Neuronal stem cell (in vitro differentiated cells): ENCODE data around the gene MECP2.

Source experiments
- DNase-seq: peaks from one replicate; pipeline ENCODE4 v3.0.0-alpha.2; 2013; ENCODE audit warnings: low spot score
- H2AFZ ChIP-seq: one replicate; pipeline ENCODE4 v1.6.1; 2013; ENCODE audit warnings: mild to moderate bottlenecking, low read length, inconsistent platforms
- H2AK5ac ChIP-seq: 2 replicates; pipeline ENCODE4 v1.6.1; 2013; ENCODE audit warnings: low read depth, mild to moderate bottlenecking, inconsistent platforms, low read length, moderate library complexity, mixed read lengths
- H2BK120ac ChIP-seq: 2 replicates; pipeline ENCODE4 v1.6.1; 2013; ENCODE audit warnings: low read depth, mild to moderate bottlenecking, inconsistent platforms, low read length, moderate library complexity, mixed read lengths
- H2BK12ac ChIP-seq: one replicate; pipeline ENCODE4 v1.6.1; 2013; ENCODE audit warnings: low read length, inconsistent platforms
- H2BK15ac ChIP-seq: 2 replicates; pipeline ENCODE4 v1.6.1; 2013; ENCODE audit warnings: mild to moderate bottlenecking, low read length, inconsistent platforms, mixed read lengths
- H2BK5ac ChIP-seq: one replicate; pipeline ENCODE4 v1.6.1; 2013; ENCODE audit warnings: inconsistent platforms, mild to moderate bottlenecking, low read length, moderate library complexity
- H3K14ac ChIP-seq: one replicate; pipeline ENCODE4 v1.6.1; 2013; ENCODE audit warnings: low read length, inconsistent platforms
- H3K18ac ChIP-seq: 2 replicates; pipeline ENCODE4 v1.6.1; 2013; ENCODE audit warnings: low read length, inconsistent platforms
- H3K23ac ChIP-seq: 2 replicates; pipeline ENCODE4 v1.6.1; 2013; ENCODE audit warnings: low read depth, mild to moderate bottlenecking, mixed read lengths, low read length, inconsistent platforms; ENCODE audit not compliant: poor library complexity
- H3K27ac ChIP-seq: replicated peaks from 3 replicates; pipeline ENCODE4 v1.5.1; 2013; ENCODE audit warnings: low read length, inconsistent platforms
- H3K27me3 ChIP-seq, 3 experiments: 2 replicates each; pipeline ENCODE4 v1.6.1; 2013; ENCODE audit warnings: low read length in 3 of 3, mild to moderate bottlenecking in 2 of 3, inconsistent platforms in 1 of 3, low read depth in 1 of 3, mixed read lengths in 1 of 3, moderate library complexity in 1 of 3; ENCODE audit not compliant: control insufficient read depth in 3 of 3, insufficient read depth in 3 of 3
- H3K36me3 ChIP-seq, 2 donors: replicated peaks in 1 of 2; 2 replicates each; pipeline ENCODE4 v1.6.1; 2013; ENCODE audit warnings: low read length in 2 of 2; ENCODE audit not compliant: control insufficient read depth in 2 of 2, insufficient read depth in 2 of 2
- H3K4ac ChIP-seq: 2 replicates; pipeline ENCODE4 v1.6.1; 2013; ENCODE audit warnings: inconsistent platforms, mild to moderate bottlenecking, low read length, moderate library complexity
- H3K4me1 ChIP-seq, 2 donors: 1 replicate in 1 of 2; 2 replicates in 1 of 2; pipeline ENCODE4 v1.6.1; 2013; ENCODE audit warnings: low read length in 2 of 2, low read depth in 1 of 2; ENCODE audit not compliant: control insufficient read depth in 2 of 2, insufficient read depth in 1 of 2
- H3K4me2 ChIP-seq: one replicate; pipeline ENCODE4 v1.6.1; 2013; ENCODE audit warnings: mild to moderate bottlenecking, low read length, inconsistent platforms; ENCODE audit not compliant: insufficient read depth, poor library complexity, severe bottlenecking
- H3K4me3 ChIP-seq, 2 donors: 2 replicates each; pipeline ENCODE4 v1.5.1; 2013; ENCODE audit warnings: low read length in 2 of 2, mild to moderate bottlenecking in 2 of 2, inconsistent platforms in 1 of 2, moderate library complexity in 1 of 2
- H3K79me1 ChIP-seq: one replicate; pipeline ENCODE4 v1.6.1; 2013; ENCODE audit warnings: low read depth, mild to moderate bottlenecking, inconsistent platforms, low read length, moderate library complexity
- H3K9ac ChIP-seq: one replicate; pipeline ENCODE4 v1.6.1; 2013; ENCODE audit warnings: mild to moderate bottlenecking, low read depth, low read length, inconsistent platforms; ENCODE audit not compliant: poor library complexity
- H3K9me3 ChIP-seq, 2 donors: replicated peaks in 1 of 2; 2 replicates each; pipeline versions ENCODE3 to v1.6.1; 2013; ENCODE audit warnings: low read length in 2 of 2, mild to moderate bottlenecking in 2 of 2, inconsistent platforms in 1 of 2, low read depth in 1 of 2, mixed read lengths in 1 of 2, moderate library complexity in 1 of 2; ENCODE audit not compliant: control insufficient read depth in 2 of 2, insufficient read depth in 1 of 2
- H4K8ac ChIP-seq: one replicate; pipeline ENCODE4 v1.6.1; 2013; ENCODE audit warnings: low read depth, mild to moderate bottlenecking, inconsistent platforms, low read length, moderate library complexity
- H4K91ac ChIP-seq: one replicate; pipeline ENCODE4 v1.6.1; 2013; ENCODE audit warnings: low read length, low read depth, mild to moderate bottlenecking, inconsistent platforms; ENCODE audit not compliant: poor library complexity
- WGBS, 2 donors: extraction: QIAGEN DNeasy Blood & Tissue Kit; methylation state at CpG; one replicate each; pipeline ENCODE4 v1.1.7; 2013; ENCODE audit warnings: missing lambda C conversion rate in 2 of 2, mixed read lengths in 1 of 2; ENCODE audit not compliant: insufficient read length in 2 of 2, insufficient replicate concordance in 1 of 2; ENCODE audit errors: extremely low coverage in 2 of 2; 5-methylcytosine and 5-hydroxymethylcytosine counted together

Gene MECP2

GRCh38 chrX:154013001-154013421 is 84.5 kb downstream of the MECP2 start:
- no peak overlapping the region for H3K4me2 ChIP-seq
- H3K36me3 ChIP-seq: peaks cover 4 to 55% of the 10 kb centered on the region in 2 donors
- no peak overlapping the region for H2BK120ac ChIP-seq
- DNase-seq: no peak
- no peaks in the 10 kb centered on the region for H3K9me3 ChIP-seq
- no peak overlapping the region for H2BK15ac ChIP-seq
- H2AFZ ChIP-seq: no peak overlapping the region
- no peak overlapping the region for H3K18ac ChIP-seq
- no peak overlapping the region for H3K14ac ChIP-seq
- no peaks in the 10 kb centered on the region for H3K4me1 ChIP-seq
- no peak overlapping the region for H2BK5ac ChIP-seq
- H4K8ac ChIP-seq: no peak overlapping the region
- no peak overlapping the region for H3K9ac ChIP-seq
- no peak overlapping the region for H3K23ac ChIP-seq
- H3K4ac ChIP-seq: no peak overlapping the region
- H3K27ac ChIP-seq: no peak overlapping the region
- H2AK5ac ChIP-seq: no peak overlapping the region
- H3K4me3 ChIP-seq: no peak overlapping the region
- no CpG with 5 or more reads among the region's 17 CpGs for WGBS, 2 donors
- H3K27me3 ChIP-seq: peaks cover 0 to 24% (median 0%) of the 10 kb centered on the region in 3 experiments
- H4K91ac ChIP-seq: no peak overlapping the region
- peaks cover 4% of the 10 kb centered on the region for H3K79me1 ChIP-seq
- H2BK12ac ChIP-seq: no peak overlapping the region

- H3K9me3 ChIP-seq: no peaks in the 10 kb centered on the region
- H3K4ac ChIP-seq: no peak overlapping the region
- H3K27me3 ChIP-seq: peaks cover 0 to 26% (median 0%) of the 10 kb centered on the region in 3 experiments
- no peak overlapping the region for H2AK5ac ChIP-seq
- H3K27ac ChIP-seq: no peak overlapping the region
- WGBS, 2 donors: no CpG with 5 or more reads among the region's 17 CpGs
- H3K18ac ChIP-seq: no peak overlapping the region
- H3K14ac ChIP-seq: no peak overlapping the region
- H2BK15ac ChIP-seq: no peak overlapping the region
- no peak overlapping the region for H3K23ac ChIP-seq
- H3K4me1 ChIP-seq: no peaks in the 10 kb centered on the region
- H3K79me1 ChIP-seq: peaks cover 2% of the 10 kb centered on the region
- H2BK5ac ChIP-seq: no peak overlapping the region
- H3K4me2 ChIP-seq: no peak overlapping the region
- no peak overlapping the region for H3K4me3 ChIP-seq
- H2BK12ac ChIP-seq: no peak overlapping the region
- H4K91ac ChIP-seq: no peak overlapping the region
- no peak overlapping the region for H4K8ac ChIP-seq
- H2AFZ ChIP-seq: no peak overlapping the region
- H2BK120ac ChIP-seq: no peak overlapping the region
- DNase-seq: no peak
- peaks cover 4 to 51% of the 10 kb centered on the region in 2 donors for H3K36me3 ChIP-seq
- H3K9ac ChIP-seq: peak overlapping the region; percentile 21
These were observed 85.1 kb downstream of the MECP2 start for GRCh38 chrX:154012336-154012991.

GRCh38 chrX:154011376-154012335 is 85.9 kb downstream of the MECP2 start:
- H3K4me1 ChIP-seq: no peaks in the 10 kb centered on the region
- H2BK5ac ChIP-seq: no peak overlapping the region
- peaks cover 2% of the 10 kb centered on the region for H3K79me1 ChIP-seq
- H4K8ac ChIP-seq: no peak overlapping the region
- H3K27me3 ChIP-seq: peaks cover 0 to 29% (median 0%) of the 10 kb centered on the region in 3 experiments
- no peak overlapping the region for H4K91ac ChIP-seq
- H3K4ac ChIP-seq: no peak overlapping the region
- no peak overlapping the region for H2BK15ac ChIP-seq
- H3K18ac ChIP-seq: no peak overlapping the region
- no peak overlapping the region for H3K23ac ChIP-seq
- no peak overlapping the region for H2BK120ac ChIP-seq
- no peak overlapping the region for H2AK5ac ChIP-seq
- H3K27ac ChIP-seq: no peak overlapping the region
- DNase-seq: no peak
- no peak overlapping the region for H2BK12ac ChIP-seq
- no CpG with 5 or more reads among the region's 18 CpGs for WGBS, 2 donors
- no peak overlapping the region for H3K9ac ChIP-seq
- no peak overlapping the region for H3K14ac ChIP-seq
- H3K9me3 ChIP-seq: no peaks in the 10 kb centered on the region
- no peak overlapping the region for H2AFZ ChIP-seq
- H3K36me3 ChIP-seq: peaks cover 4 to 44% of the 10 kb centered on the region in 2 donors
- no peak overlapping the region for H3K4me3 ChIP-seq
- H3K4me2 ChIP-seq: no peak overlapping the region
